Right renal cortex interstitium (tissue), 3 donors: ENCODE measurements around the gene CBX4. TPM values are rescaled to one million over a fixed set of nuclear protein-coding genes. Genes with fewer than 3 reads are reported as not detected.

Experiments
- DNase-seq, 3 donors: peaks; one replicate each; pipeline ENCODE4 v3.0.0-alpha.2; 2013; ENCODE audit warnings: low read depth in 3 of 3, low spot score in 2 of 3
- polyA plus RNA-seq, 3 donors: library from polyadenylated mRNA; unstranded; fragments of 120-200 nt; gene quantifications; one replicate each; pipeline ENCODE4 v1.2.1, GENCODE V29; 2013; ENCODE audit not compliant: insufficient read length in 3 of 3

Gene CBX4
- polyA plus RNA-seq, 3 donors = 8.7 to 11.4 (median 11.2) TPM

- no peak for DNase-seq
Observed at GRCh38 chr17:79842656-79843473, 3.6 kb upstream of the CBX4 start.

- DNase-seq = no peak
Observed at GRCh38 chr17:79842136-79842655, 3.0 kb upstream of the CBX4 start.

- no peak for DNase-seq
Observed at GRCh38 chr17:79841369-79842135, 2.3 kb upstream of the CBX4 start.

GRCh38 chr17:79840989-79841286 lies 1.7 kb upstream of the CBX4 start:
- DNase-seq = no peak

- no peak for DNase-seq
Observed at GRCh38 chr17:79840269-79840988, 1.2 kb upstream of the CBX4 start.

- no peak for DNase-seq
Observed at GRCh38 chr17:79838522-79839274, 542 bp downstream of the CBX4 start.

- no peak for DNase-seq
Observed at GRCh38 chr17:79837888-79838521, 1.2 kb downstream of the CBX4 start.

GRCh38 chr17:79836972-79837887 lies 2.0 kb downstream of the CBX4 start:
- no peak for DNase-seq

GRCh38 chr17:79836510-79836971 lies 2.7 kb downstream of the CBX4 start:
- DNase-seq = no peak

- DNase-seq = no peak
Observed at GRCh38 chr17:79835953-79836509, 3.2 kb downstream of the CBX4 start.

- DNase-seq = no peak
Observed at GRCh38 chr17:79835470-79835899, 3.8 kb downstream of the CBX4 start.

GRCh38 chr17:79834565-79835469 lies 4.4 kb downstream of the CBX4 start:
- DNase-seq = no peak

- DNase-seq = no peak
Observed at GRCh38 chr17:79833744-79834564, 5.3 kb downstream of the CBX4 start.

- no peak for DNase-seq
Observed at GRCh38 chr17:79833110-79833450, 6.2 kb downstream of the CBX4 start.

GRCh38 chr17:79832218-79833109 lies 6.8 kb downstream of the CBX4 start:
- no peak for DNase-seq
